GM12875 (cell line): ENCODE data around the gene POU2F1.

ENCODE experiments used
- H3K4me3 ChIP-seq: one replicate; pipeline ENCODE4 v1.5.1; 2011; ENCODE audit warnings: low read depth, low read length, control low read depth
- TF ChIP-seq, protein P1 (sequence below): IDR thresholded peaks from 2 replicates; pipeline ENCODE4 v1.5.1; 2011; ENCODE audit warnings: low read depth, mild to moderate bottlenecking, control low read depth, inconsistent platforms, low read length, moderate library complexity, borderline replicate concordance; ENCODE audit not compliant: insufficient read depth

Gene POU2F1

DNA sequence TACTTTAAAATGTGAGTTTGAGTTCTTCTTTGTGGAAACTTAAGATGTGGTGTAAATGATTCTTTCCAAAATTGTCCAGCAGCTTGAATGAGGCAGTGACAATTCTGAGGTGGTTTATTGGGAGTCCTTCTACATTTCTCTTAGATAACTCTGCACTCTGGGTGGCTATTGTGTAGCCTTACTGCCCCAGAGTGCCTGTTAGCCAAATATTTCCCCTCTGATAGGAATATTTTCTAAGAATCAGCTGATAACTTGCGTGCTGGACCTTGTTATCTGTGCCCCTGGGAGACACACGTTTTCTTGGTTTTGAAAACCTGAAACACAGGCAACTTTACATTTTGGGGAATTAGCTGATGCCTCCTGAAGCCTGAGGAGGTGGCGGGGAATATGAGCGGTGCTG, 206.0 kb downstream of the POU2F1 start:
- no peak overlapping the region for H3K4me3 ChIP-seq
- TF ChIP-seq, protein P1, sequence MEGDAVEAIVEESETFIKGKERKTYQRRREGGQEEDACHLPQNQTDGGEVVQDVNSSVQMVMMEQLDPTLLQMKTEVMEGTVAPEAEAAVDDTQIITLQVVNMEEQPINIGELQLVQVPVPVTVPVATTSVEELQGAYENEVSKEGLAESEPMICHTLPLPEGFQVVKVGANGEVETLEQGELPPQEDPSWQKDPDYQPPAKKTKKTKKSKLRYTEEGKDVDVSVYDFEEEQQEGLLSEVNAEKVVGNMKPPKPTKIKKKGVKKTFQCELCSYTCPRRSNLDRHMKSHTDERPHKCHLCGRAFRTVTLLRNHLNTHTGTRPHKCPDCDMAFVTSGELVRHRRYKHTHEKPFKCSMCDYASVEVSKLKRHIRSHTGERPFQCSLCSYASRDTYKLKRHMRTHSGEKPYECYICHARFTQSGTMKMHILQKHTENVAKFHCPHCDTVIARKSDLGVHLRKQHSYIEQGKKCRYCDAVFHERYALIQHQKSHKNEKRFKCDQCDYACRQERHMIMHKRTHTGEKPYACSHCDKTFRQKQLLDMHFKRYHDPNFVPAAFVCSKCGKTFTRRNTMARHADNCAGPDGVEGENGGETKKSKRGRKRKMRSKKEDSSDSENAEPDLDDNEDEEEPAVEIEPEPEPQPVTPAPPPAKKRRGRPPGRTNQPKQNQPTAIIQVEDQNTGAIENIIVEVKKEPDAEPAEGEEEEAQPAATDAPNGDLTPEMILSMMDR: no peak

DNA sequence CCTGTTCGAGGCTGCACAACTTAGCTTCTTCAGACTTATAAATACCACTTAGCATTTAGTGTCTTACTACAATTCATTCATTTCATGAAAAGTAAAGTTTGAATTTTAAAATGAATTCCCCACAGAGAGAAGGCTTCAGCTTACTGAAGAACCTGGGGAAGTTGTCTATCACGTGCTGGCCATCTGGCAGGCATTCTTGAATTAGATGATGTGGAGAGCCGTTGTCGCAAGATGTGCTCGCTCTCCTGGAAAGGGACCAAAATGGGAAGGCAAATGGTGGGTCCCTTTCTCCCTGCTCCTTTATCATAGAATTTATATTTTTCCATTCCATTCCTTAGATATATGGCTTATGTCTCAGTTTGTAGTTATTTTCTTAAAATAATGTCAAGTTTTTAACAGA, 207.2 kb downstream of the POU2F1 start:
- TF ChIP-seq, protein P1: no peak
- H3K4me3 ChIP-seq: no peak overlapping the region

DNA sequence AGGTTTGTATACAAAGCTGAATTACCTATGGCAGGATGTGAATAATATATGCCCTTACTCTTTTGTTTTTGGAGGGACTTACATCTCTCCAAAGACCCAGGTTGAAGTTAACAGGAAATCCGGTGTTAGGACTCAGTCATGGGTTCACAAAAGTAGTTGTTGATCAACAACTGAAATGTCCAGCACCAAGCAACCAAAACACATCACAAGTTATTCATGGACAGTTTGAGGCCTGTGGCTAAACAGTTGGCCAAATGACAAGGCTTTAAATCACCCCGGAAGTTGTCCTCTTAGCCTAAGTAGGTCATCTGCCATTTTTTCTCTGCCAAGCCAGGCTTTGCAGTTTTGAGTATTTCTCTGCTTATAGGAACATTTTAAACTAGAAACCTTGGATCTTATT, 207.7 kb downstream of the POU2F1 start:
- no peak overlapping the region for H3K4me3 ChIP-seq
- TF ChIP-seq, protein P1: no peak

DNA sequence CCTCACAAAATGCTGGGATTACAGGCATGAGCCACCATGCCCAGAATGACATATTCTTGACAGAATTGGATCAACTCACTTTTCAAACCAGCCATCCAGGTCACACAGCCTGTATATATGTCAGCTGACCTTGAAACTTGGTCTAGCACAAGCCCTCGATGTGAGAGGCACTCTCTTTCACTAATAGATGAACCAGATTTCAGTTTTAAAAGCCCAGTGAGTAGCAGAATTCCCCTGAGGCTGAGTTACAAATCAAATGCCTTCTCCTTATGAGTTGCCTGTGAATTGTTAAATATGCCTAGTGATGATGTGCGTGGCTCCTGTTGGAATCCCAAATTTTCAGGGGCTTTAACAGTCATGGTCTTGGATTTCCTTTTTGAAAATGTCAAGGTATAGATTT, 208.9 kb downstream of the POU2F1 start:
- H3K4me3 ChIP-seq: no peak overlapping the region
- TF ChIP-seq, protein P1: no peak

DNA sequence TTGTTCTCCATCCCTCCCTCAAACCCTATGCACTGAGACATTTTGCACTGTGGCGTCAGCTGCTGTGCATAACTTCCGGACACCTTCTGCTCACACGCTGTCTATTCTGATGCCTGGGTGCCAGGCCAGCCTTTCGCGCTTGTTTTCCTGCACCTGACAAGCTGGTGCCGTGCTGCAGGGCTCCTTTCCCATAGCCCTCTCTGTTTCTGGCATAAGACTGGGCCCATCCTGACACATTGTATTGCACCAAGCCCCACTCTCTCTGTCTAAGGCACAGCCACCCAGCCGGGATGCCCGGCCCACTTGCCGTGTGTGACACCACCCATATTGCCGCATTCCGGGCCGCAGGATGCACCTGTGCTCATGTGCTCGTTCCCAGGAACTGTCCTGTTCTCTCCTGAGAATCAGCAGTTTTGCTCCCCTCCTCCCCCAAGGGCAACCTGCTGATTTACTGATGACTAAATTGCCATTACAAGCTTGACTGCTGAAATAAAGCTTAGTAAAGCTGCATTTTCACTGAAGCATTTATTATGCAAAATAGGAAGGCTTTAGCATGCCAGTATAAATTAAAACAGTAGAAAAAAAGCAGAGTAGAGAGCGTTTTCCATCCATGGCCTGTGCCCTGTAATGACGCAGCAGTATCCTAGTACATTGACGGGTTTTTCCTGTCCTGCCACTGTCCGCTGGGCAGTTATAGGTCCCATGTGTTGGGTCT, 209.6 kb downstream of the POU2F1 start:
- TF ChIP-seq, protein P1: no peak
- no peak overlapping the region for H3K4me3 ChIP-seq

DNA sequence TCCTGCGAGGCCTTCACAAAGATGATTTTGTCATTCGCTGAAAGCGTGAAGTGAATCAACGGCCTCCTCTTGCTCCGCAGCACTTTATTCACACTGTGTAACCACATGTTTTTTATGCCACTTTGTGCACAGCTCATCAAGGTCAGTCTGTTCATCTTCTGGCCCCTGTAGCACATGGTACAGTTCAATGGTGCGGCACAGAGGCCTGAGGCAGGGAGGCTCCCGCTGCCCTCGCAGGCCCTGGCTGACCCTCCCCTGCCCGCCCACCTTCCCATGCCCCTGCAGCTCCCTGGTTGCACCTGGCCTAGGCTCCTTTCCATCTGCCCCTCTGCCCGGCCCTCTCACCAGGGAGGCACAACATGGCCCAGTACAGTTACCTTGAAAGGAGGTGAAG, 210.2 kb downstream of the POU2F1 start:
- no peak overlapping the region for H3K4me3 ChIP-seq
- TF ChIP-seq, protein P1: no peak

DNA sequence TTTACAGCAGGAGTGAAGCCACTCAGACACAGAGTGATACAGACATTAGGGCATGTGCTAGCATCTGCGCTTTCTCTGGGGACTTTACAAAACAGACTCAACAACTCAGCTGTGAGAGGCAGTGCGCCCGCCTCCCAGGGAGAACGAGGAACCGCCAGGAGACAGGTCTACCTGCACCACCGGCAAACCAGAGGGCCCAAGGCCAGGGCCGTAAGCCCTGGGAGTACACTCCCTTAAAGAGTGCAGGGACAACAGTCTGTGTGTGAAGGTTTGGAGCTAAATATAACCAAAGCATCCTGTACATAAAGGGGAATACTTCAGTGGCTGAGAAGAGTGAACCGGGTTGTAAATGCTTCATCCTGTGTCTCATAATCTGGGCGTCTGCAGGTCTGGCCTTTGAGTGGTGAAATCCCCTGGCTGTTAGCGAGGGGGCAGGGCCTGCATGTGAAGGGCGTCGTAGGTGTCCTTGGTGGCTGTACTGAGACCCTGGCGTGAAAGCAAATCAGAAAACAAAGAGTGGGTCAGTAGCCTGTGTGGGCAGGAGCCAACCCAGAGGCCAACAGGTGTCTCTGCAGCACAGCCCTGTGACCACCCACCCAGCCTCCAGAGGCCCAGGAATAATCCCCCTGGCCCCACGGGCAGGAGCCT, 210.7 kb downstream of the POU2F1 start:
- TF ChIP-seq, protein P1: no peak
- no peak overlapping the region for H3K4me3 ChIP-seq
